IMR-90 (cell line): Measurements from ENCODE around the gene NEGR1. TPM values are rescaled to one million over a fixed set of nuclear protein-coding genes. Genes with fewer than 3 reads are reported as not detected.

Source experiments
- ATAC-seq: fragments of 200-7000 bp; cut with Tn5 transposase; 2 replicates; pipeline ENCODE4 v1.9.1; 2020; ENCODE audit warnings: low read depth, mild to moderate bottlenecking, moderate library complexity
- BruUV-seq: library from RNA; stranded (reverse); fragments of 400-500 nt; replicated peaks from 2 replicates; lab custom pipeline; 2021; lab: Mats Ljungman, UMichigan
- CTCF ChIA-PET: fragments of 300-600 bp; formaldehyde crosslinking; extraction: SDS; loops from one replicate; lab custom pipeline; 2021; ENCODE audit warnings: antibody characterized with exemption; lab: Yijun Ruan, JAX
- POLR2A ChIA-PET: fragments of 300-600 bp; sonication (Branson Sonifier 250); formaldehyde crosslinking; loops from one replicate; lab custom pipeline; 2022; ENCODE audit warnings: antibody characterized with exemption; ENCODE audit not compliant: unreplicated experiment; lab: Charles Lee
- DNase-seq: peaks from one replicate; pipeline ENCODE4 v3.0.0; 2013
- H2AFZ ChIP-seq: replicated peaks from 2 replicates; pipeline ENCODE3; 2013; ENCODE audit warnings: low read length, mild to moderate bottlenecking; ENCODE audit not compliant: poor library complexity
- H2AK5ac ChIP-seq: 2 replicates; pipeline ENCODE4 v1.6.1; 2013; ENCODE audit warnings: low read depth, low read length, inconsistent platforms
- H2AK9ac ChIP-seq: replicated peaks from 2 replicates; pipeline ENCODE3; 2013; ENCODE audit warnings: mild to moderate bottlenecking, low read depth, low read length, moderate library complexity; ENCODE audit not compliant: poor library complexity
- H2BK120ac ChIP-seq: 2 replicates; pipeline ENCODE4 v1.6.1; 2013; ENCODE audit warnings: low read depth, low read length, inconsistent platforms
- H2BK15ac ChIP-seq: 3 replicates; pipeline ENCODE4 v1.6.1; 2013; ENCODE audit warnings: low read depth, low read length, inconsistent platforms
- H2BK20ac ChIP-seq: 2 replicates; pipeline ENCODE4 v1.6.1; 2013; ENCODE audit warnings: low read depth, mild to moderate bottlenecking, inconsistent platforms, low read length, moderate library complexity
- H2BK5ac ChIP-seq: 2 replicates; pipeline ENCODE4 v1.6.1; 2013; ENCODE audit warnings: mild to moderate bottlenecking, low read depth, low read length, inconsistent platforms; ENCODE audit not compliant: poor library complexity, severe bottlenecking
- H3K14ac ChIP-seq: replicated peaks from 2 replicates; pipeline ENCODE4 v1.6.1; 2013; ENCODE audit warnings: low read depth, low read length, inconsistent platforms
- H3K18ac ChIP-seq: 2 replicates; pipeline ENCODE4 v1.6.1; 2013; ENCODE audit warnings: low read depth, low read length, control low read depth
- H3K23ac ChIP-seq: 2 replicates; pipeline ENCODE4 v1.6.1; 2013; ENCODE audit warnings: low read depth, low read length, inconsistent platforms
- H3K27ac ChIP-seq: 2 replicates; pipeline ENCODE4 v1.5.1; 2013; ENCODE audit warnings: mild to moderate bottlenecking, control low read depth, low read length; ENCODE audit not compliant: insufficient read depth
- H3K27me3 ChIP-seq: 2 replicates; pipeline ENCODE4 v1.6.1; 2013; ENCODE audit warnings: low read length; ENCODE audit not compliant: control insufficient read depth, insufficient read depth
- H3K36me3 ChIP-seq: 2 replicates; pipeline ENCODE4 v1.6.1; 2013; ENCODE audit warnings: low read length, mixed read lengths; ENCODE audit not compliant: control insufficient read depth, insufficient read depth
- H3K4ac ChIP-seq: 2 replicates; pipeline ENCODE4 v1.6.1; 2013; ENCODE audit warnings: low read depth, low read length, inconsistent platforms
- H3K4me1 ChIP-seq: 2 replicates; pipeline ENCODE4 v1.6.1; 2013; ENCODE audit warnings: low read length, mixed read lengths; ENCODE audit not compliant: control insufficient read depth, insufficient read depth
- H3K4me2 ChIP-seq: 2 replicates; pipeline ENCODE4 v1.6.1; 2013; ENCODE audit warnings: low read depth, mild to moderate bottlenecking, control low read depth, low read length, moderate library complexity
- H3K4me3 ChIP-seq: 2 replicates; pipeline ENCODE4 v1.5.1; 2013; ENCODE audit warnings: low read depth, mild to moderate bottlenecking, control low read depth, low read length, moderate library complexity; ENCODE audit not compliant: insufficient read depth
- H3K56ac ChIP-seq: 2 replicates; pipeline ENCODE4 v1.6.1; 2013; ENCODE audit warnings: low read length, inconsistent platforms; ENCODE audit not compliant: insufficient read depth; ENCODE audit errors: extremely low read depth
- H3K79me1 ChIP-seq, 2 experiments: 2 replicates each; pipeline ENCODE4 v1.6.1; 2013; ENCODE audit warnings: low read length in 2 of 2, inconsistent platforms in 1 of 2, low read depth in 1 of 2
- H3K9ac ChIP-seq: 2 replicates; pipeline ENCODE4 v1.6.1; 2013; ENCODE audit warnings: low read depth, low read length, control low read depth
- H3K9me1 ChIP-seq: 2 replicates; pipeline ENCODE4 v1.6.1; 2013; ENCODE audit warnings: low read length, inconsistent platforms; ENCODE audit not compliant: insufficient read depth
- H3K9me3 ChIP-seq: 2 replicates; pipeline ENCODE4 v1.6.1; 2013; ENCODE audit warnings: low read length; ENCODE audit not compliant: control insufficient read depth, insufficient read depth
- H4K20me1 ChIP-seq: 2 replicates; pipeline ENCODE4 v1.6.1; 2013; ENCODE audit warnings: low read length, inconsistent platforms; ENCODE audit not compliant: insufficient read depth
- H4K5ac ChIP-seq: 2 replicates; pipeline ENCODE4 v1.6.1; 2013; ENCODE audit warnings: mild to moderate bottlenecking, low read depth, low read length, control low read depth
- H4K8ac ChIP-seq, 2 experiments: 2 replicates each; pipeline ENCODE4 v1.6.1; 2013; ENCODE audit warnings: low read depth in 2 of 2, low read length in 2 of 2, control low read depth in 1 of 2, inconsistent platforms in 1 of 2
- H4K91ac ChIP-seq: 2 replicates; pipeline ENCODE4 v1.6.1; 2013; ENCODE audit warnings: low read depth, low read length, inconsistent platforms; ENCODE audit not compliant: insufficient read depth
- CEBPB ChIP-seq: IDR thresholded peaks from 2 replicates; pipeline ENCODE4 v1.6.1; 2012; ENCODE audit warnings: low read depth, low read length, improper control_type of control experiment
- MAZ ChIP-seq: IDR thresholded peaks from 2 replicates; pipeline ENCODE4 v1.6.1; 2012; ENCODE audit warnings: low read depth, mild to moderate bottlenecking, low read length, improper control_type of control experiment, moderate library complexity, borderline replicate concordance
- MXI1 ChIP-seq: IDR thresholded peaks from 2 replicates; pipeline ENCODE4 v1.6.1; 2012; ENCODE audit warnings: low read depth, mild to moderate bottlenecking, low read length, moderate library complexity, borderline replicate concordance
- RAD21 ChIP-seq: IDR thresholded peaks from 2 replicates; pipeline ENCODE4 v1.6.1; 2012; ENCODE audit warnings: low read length, improper control_type of control experiment
- RCOR1 ChIP-seq: IDR thresholded peaks from 2 replicates; pipeline ENCODE4 v1.6.1; 2012; ENCODE audit warnings: mild to moderate bottlenecking, low read length, improper control_type of control experiment; ENCODE audit not compliant: insufficient replicate concordance
- WGBS, 2 experiments: methylation state at CpG; one replicate each; pipeline versions ENCODE4 v1.1.5 to v1.1.7; 2013; ENCODE audit warnings: missing lambda C conversion rate in 2 of 2; ENCODE audit not compliant: insufficient read length in 1 of 2; ENCODE audit errors: extremely low coverage in 2 of 2; 5-methylcytosine and 5-hydroxymethylcytosine counted together
- dilution Hi-C: fragments of 300-500 bp; cut with HindIII; formaldehyde crosslinking; loops from one replicate; pipeline ENCODE4 v1.14.3; 2018; ENCODE audit warnings: low sequenced_read_pairs; ENCODE audit not compliant: unreplicated experiment
- in situ Hi-C: fragments of 300-500 bp; cut with MboI; formaldehyde crosslinking; loops from 3 replicates; pipeline ENCODE4 v1.14.3; 2019; ENCODE audit warnings: low sequenced_read_pairs, inconsistent platforms, mixed read lengths
- intact Hi-C: fragments of 100-400 bp; cut with micrococcal nuclease; formaldehyde crosslinking; loops from 2 replicates; pipeline ENCODE4 v1.10.0; 2022
- polyA plus RNA-seq, 3 experiments: library from polyadenylated mRNA; depleted of rRNA; stranded (reverse); fragments of >200 nt; gene quantifications; 2 replicates each; pipeline ENCODE4 v1.2.3, GENCODE V29; 2012; ENCODE audit warnings: low replicate concordance in 1 of 3
- total RNA-seq: library from RNA; depleted of rRNA; stranded (reverse); fragments of >200 nt; gene quantifications from 2 replicates; pipeline ENCODE4 v1.2.3, GENCODE V29; 2012

NEGR1 gene
- total and polyA plus RNA-seq, 2 of the 4 experiments (the other 2 are of a cell fraction) = 5.1 to 9.1 TPM

GRCh38 chr1:71829346-71829745, 453.0 kb downstream of the NEGR1 start:
- H2AK5ac ChIP-seq = no peak overlapping the region
- TF ChIP-seq RCOR1 (no peak), RAD21 (no peak), MAZ (no peak), MXI1 (no peak), CEBPB (no peak)
- no peak overlapping the region for H3K27ac ChIP-seq
- CTCF ChIA-PET = no interaction called here
- no peaks in the 10 kb centered on the region for H4K20me1 ChIP-seq
- no peak overlapping the region for H3K4ac ChIP-seq
- POLR2A ChIA-PET = no interaction called here
- WGBS, 2 experiments = 100% methylated on average over 2 to 3 of the region's 8 CpGs
- no peak overlapping the region for H2BK120ac ChIP-seq
- H3K9me3 ChIP-seq = no peaks in the 10 kb centered on the region
- no peak overlapping the region for H4K91ac ChIP-seq
- dilution Hi-C loops = no loop called here
- intact Hi-C loops = no loop called here
- no peak overlapping the region for H3K14ac ChIP-seq
- no peak overlapping the region for H4K5ac ChIP-seq
- H2BK5ac ChIP-seq = no peak overlapping the region
- H3K4me1 ChIP-seq = no peaks in the 10 kb centered on the region
- BruUV-seq = no TSS peak
- no peaks in the 10 kb centered on the region; a peak in 1 of 4 replicates for H3K79me1 ChIP-seq
- no peak overlapping the region for H2AFZ ChIP-seq
- H3K23ac ChIP-seq = no peak overlapping the region
- no peak overlapping the region for H4K8ac ChIP-seq
- H2BK15ac ChIP-seq = no peak overlapping the region
- H3K9ac ChIP-seq = no peak overlapping the region
- no peak overlapping the region for H3K18ac ChIP-seq
- no peaks in the 10 kb centered on the region for H3K36me3 ChIP-seq
- H3K27me3 ChIP-seq = no peaks in the 10 kb centered on the region
- no peak overlapping the region for H3K4me2 ChIP-seq
- H3K56ac ChIP-seq = no peak overlapping the region
- no peak overlapping the region for H2AK9ac ChIP-seq
- in situ Hi-C loops = no loop called here
- ATAC-seq (no peak), DNase-seq (no peak)
- no peaks in the 10 kb centered on the region; the same call in 1 of the 2 replicates for H3K9me1 ChIP-seq
- no peak overlapping the region for H3K4me3 ChIP-seq
- no peak overlapping the region for H2BK20ac ChIP-seq
